ENCODE measurements around the gene ARHGAP45.
A peak's percentile ranks its signal among the peaks of the same experiment; 100 is the strongest.

The ARHGAP45 gene

DNA sequence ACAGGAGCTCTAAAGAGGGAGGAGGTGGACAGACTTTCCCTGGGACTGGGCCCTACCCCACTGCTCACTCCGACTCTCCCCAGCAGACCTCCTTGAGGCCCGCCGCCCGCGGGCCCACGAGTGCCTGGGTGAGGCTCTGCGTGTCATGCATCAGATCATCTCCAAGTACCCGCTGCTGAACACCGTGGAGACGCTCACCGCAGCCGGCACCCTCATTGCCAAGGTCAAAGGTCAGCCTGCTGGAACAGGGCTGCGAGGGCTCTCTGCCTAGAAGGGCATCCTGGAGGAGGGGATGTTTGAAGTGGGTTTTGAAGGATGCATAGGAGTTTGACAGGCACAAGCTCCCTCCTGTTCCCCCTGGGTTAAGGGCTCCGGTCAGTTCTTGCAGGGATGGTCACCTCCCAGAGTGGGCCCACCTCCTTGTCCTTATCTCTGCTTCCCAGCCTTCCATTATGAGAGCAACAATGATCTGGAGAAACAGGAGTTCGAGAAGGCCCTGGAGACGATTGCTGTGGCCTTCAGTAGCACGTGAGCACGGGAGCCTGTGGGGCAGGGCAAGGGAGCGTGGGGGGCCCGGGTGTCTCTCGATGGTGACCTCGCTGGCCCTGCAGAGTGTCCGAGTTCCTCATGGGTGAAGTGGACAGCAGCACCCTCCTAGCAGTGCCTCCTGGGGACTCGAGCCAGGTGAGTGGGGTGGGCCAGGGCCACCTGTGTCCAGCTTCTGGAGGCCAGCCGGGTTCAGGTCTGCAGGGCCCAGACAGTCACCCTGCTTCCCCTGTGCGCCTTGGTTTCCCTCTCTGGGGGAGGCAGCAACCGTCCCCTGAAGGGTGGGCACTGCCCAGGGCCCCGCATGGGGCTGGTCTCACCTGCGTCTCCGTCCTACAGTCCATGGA, 6.3 kb downstream of the ARHGAP45 start:
- no peak for DNase-seq

DNA sequence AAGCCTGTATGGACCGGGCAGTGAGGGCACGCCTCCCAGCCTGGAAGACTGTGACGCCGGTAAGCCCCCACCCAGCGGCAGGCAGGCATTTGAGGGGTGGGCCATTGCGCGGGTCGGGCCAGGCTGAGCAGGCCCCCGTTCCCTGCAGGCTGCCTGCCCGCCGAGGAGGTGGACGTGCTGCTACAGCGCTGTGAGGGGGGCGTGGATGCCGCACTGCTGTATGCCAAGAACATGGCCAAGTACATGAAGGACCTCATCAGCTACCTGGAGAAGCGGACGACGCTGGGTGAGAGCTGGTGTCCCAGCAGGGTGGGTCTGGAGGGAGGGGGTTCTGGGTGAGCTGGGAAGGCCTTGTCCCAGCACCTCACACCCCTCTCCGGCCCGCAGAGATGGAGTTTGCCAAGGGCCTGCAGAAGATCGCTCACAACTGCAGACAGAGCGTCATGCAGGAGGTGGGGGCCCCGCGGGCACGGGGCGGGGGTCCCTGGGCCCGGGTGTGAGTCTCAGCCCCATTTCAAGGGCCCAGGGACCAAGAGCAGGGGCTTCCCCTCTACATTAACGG, 7.1 kb downstream of the ARHGAP45 start:
- DNase-seq, result no peak

DNA sequence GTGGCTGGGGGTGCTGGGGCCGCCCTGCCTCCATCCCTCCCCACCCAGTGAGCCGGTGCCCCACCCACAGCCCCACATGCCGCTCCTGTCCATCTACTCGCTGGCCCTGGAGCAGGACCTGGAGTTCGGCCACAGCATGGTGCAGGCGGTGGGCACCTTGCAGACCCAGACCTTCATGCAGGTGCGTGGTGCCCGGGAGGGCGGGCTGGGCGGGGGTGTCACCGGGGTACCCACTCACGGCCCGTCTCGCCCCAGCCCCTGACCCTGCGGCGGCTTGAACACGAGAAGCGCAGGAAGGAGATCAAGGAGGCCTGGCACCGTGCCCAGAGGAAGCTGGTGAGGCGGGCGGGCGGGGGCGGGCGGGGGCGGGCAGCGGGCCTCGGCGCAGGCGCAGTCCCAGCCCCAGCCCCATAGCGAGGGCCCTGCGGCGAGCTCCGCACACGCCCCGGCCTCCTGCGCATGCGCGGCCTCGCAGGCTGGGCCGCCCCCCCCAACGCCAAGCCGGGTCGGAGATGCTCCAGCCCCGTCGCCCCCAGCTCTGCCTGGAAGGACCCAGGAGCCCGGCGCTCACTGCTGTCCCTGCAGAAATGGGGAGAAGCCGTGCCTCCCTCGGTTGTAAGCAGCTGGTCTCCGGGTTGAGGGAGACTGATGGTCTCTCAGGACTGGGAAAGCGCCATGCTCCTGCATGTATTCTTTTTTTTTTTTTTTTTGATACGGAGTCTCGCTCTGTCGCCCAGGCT, 7.7 kb downstream of the ARHGAP45 start:
- DNase-seq, result no peak

DNA sequence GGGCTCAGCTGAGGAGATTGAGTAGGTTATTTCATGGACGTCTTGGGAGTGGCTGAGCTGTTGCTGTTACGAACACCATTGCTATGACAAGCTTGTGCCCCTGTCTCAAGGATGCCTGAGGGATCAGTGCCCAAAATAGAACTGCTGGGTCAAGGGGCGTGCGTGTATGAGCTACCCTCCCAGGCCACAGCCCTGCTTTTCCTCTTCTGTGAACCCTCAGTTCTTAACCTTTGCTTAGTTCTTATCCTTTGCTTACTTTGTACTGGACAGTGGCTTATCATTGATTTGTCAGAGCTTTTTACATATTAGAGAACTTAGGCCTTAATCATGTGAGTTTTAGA, 9.0 kb downstream of the ARHGAP45 start:
- no peak for DNase-seq

DNA sequence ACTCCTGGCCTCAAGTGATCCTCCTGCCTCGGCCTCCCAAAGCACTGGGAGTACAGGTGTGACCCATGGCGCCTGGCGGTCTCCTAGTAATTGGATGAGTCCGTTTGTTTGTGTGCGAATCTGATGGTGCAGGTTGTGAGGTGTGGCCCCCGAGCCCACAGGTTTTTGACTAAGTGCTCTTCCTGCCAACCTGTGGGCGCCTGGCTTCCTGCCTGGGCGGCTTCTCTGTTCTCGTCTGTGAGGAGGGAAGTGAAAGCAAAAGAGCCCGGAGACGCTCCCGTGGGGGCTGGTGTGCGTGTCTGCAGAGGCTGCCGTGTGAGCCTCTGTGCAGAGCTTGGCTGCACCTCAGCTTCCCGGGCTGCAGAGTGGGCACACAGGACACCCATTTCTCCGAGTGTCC, 10.0 kb downstream of the ARHGAP45 start:
- no peak for DNase-seq

DNA sequence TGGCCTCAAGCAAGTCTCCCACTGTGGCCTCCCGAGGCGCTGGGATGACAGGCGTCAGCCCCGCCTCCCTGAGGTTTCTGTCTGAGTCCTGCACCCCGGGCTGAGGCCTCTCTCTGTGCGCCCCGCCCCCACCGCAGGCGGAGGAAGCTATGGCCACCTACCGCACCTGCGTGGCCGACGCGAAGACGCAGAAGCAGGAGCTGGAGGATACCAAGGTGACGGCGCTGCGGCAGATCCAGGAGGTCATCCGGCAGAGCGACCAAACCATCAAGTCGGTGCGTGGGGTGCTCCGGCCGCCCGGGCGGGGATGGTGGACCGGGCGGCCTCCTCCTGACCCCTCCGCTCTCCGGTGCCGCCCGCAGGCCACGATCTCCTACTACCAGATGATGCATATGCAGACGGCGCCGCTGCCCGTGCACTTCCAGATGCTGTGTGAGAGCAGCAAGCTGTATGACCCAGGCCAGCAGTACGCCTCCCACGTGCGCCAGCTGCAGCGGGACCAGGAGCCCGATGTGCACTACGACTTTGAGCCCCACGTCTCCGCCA, 12.7 kb downstream of the ARHGAP45 start:
- no peak for DNase-seq

DNA sequence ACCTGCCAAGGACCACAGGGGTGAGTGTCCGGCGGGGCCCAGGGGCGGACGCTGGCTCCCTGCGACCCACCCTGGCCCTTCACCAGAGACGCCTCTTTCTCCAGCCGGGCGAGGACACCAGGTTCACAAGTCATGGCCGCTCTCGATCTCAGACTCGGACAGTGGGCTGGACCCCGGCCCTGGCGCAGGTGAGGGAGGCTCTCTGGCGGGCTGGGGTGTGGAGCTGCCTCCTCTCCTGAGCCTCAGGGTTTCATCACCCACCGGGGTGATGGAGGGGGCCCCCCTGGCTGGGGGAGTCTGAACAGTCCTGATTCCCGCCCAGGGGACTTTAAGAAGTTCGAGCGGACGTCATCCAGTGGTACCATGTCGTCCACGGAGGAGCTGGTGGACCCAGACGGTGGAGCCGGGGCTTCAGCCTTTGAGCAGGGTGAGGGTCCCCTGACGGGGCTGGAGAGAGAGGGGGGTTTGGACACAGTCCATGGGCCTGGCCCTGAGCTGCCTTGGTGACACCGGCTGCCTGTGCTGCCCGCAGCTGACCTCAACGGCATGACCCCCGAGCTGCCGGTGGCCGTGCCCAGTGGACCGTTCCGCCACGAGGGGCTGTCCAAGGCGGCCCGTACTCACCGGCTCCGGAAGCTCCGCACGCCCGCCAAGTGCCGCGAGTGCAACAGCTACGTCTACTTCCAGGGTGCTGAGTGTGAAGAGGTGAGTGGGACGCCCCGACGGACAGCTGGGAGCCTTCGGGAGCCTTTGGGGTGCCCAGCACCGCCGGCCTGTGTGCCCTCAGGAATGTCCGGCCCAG, 13.6 kb downstream of the ARHGAP45 start:
- DNase-seq, result no peak

DNA sequence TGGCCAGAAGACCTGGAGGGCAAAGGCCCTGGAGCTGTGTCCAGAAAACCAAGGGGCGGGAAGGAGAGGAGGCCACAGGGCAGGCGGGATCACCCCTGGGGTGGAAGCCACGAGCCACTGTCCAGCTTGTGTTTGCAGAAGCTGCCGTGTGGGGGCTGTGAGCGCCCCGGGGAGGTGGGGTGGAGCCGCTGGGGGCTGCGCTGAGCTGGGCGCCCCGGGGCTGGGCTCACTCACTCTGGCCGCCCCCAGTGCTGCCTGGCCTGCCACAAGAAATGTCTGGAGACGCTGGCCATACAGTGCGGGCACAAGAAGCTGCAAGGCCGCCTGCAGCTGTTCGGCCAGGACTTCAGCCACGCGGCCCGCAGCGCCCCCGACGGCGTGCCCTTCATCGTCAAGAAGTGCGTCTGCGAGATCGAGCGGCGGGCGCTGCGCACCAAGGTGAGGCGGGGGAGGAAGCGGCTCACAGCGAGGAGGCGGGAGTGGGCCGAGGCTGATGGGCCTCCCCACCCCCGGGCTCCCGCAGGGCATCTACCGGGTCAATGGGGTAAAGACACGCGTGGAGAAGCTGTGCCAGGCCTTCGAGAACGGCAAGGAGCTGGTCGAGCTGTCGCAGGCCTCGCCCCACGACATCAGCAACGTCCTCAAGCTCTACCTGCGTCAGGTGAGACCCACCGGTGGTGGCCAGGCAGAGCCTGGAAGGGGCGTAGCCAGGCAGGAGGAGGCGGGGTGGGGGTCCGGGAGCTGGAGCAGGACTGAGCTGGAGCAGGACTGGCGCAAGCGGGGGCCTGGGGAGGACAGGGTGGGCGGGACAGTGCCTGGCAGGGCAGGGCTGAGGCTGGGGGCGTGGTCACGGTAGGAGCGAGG, 14.6 kb downstream of the ARHGAP45 start:
- no peak for DNase-seq

DNA sequence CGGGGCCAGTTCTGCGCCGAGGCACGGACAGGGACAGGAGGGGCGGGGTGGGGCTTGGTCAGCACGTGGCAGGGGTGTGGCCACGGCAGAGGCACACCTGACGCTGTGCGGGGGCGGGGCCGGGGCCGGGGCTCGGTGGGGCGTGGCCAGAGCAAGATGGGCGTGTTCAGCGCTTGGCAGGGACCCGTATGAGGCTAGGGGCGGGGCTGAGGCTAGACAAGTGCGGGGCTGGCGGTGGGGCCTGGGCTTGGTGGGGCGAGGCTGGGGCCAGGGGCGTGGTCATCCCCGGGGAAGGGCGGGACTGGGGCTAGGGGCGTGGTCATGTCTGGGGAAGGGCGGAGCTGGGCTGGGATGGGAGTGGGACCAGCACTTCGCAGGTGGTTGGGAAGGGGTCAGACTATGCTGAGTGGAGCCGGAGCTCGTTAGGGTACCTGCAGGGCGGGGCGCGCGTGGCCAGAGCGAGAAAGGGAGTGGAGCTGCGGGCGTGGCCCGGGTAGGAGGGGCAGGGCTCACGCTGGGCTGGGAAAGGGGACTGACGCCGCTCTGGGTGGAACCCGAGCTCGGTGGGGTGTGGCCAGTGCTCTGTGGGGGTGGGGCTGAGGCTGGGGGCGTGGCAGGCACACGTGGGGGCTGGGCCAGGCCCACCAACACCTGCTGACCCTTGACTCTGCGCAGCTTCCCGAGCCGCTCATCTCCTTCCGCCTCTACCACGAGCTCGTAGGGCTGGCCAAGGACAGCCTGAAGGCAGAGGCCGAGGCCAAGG, 15.4 kb downstream of the ARHGAP45 start:
- peak; percentile 66 for DNase-seq

DNA sequence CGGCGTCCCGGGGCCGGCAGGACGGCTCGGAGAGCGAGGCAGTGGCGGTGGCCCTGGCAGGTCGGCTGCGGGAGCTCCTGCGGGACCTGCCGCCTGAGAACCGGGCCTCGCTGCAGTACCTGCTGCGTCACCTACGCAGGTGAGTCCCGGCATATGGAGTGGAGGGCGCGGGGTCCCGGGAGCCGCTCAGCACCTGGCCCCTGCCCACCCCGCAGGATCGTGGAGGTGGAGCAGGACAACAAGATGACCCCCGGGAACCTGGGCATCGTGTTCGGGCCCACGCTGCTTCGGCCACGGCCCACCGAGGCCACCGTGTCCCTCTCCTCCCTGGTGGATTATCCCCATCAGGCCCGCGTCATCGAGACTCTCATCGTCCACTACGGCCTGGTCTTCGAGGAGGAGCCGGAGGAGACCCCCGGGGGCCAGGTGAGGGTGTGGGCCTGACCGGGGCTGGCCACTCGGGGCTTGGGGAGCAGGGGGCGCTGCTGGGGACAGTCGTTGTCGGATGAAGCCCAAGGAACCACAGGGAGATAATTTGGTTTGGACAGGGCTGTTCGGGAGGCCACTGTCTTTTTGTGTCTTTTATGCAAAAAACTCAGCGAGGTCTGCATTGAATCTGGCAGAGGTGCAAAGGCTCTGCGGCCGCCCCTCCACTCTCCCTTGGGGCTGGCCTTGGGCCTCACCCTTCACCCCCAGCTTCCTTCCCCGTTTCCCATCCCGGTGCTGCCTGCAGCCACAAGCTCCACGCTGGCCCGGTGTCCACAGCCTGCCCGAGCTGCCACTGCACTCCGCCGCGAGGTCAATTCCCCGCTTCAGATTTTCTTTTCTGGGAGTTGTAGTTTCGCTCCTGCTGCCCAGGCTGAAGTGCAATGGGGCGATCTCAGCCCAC, 16.2 kb downstream of the ARHGAP45 start:
- DNase-seq, result no peak

DNA sequence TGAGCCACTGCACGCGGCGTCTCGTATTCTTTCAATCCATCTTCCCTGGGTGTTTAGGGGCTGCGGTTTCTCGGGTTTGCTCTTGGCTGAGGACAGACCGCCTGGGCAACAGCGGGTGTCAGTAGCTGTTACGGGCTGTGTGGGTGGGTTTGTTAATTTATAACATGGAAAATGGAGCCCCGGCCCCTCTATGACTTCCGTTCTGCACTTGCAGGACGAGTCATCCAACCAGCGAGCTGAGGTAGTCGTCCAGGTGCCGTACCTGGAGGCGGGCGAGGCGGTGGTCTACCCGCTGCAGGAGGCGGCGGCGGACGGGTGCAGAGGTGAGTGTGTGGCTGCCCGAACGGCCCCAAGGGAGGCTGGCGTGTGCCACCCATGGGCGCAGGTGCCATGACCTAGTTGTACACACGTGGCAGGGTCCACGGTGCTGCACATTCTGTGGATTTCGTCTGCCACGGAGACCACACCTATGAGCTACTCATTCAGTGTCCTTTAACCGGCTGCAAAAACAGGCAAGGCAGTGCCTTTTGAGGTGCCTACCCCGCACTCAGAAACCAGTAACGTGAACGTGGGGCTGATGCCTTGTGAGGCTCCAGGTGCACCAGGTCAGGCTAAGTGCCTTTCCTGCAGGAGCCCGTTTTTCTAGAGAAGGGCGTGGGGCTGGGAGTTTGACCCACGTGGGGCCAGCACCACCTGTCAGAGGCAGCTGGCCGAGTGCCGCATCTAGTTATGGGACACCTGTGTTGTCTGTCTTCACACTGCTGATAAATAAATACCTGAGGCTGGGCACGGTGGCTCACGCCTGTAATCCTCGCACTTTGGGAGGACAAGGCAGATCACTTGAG, 17.3 kb downstream of the ARHGAP45 start:
- no peak for DNase-seq

DNA sequence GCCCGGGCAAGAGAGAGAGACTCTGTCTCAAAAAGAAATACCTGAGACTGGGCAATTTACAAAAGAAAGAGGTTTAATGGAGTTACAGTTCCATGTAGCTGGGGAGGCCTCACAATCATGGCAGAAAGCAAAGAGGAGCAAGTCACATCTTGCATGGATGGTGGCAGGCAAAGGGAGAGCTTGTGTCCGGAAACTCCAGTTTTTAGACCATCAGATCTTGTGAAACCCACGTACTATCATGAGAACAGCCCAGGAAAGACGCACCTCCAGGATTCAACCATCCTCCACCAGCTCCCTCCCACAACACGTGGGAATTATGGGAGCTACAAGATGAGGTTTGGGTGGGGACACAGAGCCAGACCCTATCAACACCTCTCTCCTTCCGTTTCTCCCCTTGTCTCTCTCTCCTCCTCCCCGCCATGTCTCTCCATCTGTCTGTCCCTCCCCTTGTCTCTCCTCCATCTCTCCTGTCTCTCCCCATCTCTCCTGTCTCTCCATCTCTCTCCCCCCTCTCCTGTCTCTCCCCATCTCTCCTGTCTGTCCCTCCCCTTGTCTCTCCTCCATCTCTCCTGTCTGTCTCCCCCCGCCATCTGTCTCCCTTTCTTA, 18.2 kb downstream of the ARHGAP45 start:
- no peak for DNase-seq

DNA sequence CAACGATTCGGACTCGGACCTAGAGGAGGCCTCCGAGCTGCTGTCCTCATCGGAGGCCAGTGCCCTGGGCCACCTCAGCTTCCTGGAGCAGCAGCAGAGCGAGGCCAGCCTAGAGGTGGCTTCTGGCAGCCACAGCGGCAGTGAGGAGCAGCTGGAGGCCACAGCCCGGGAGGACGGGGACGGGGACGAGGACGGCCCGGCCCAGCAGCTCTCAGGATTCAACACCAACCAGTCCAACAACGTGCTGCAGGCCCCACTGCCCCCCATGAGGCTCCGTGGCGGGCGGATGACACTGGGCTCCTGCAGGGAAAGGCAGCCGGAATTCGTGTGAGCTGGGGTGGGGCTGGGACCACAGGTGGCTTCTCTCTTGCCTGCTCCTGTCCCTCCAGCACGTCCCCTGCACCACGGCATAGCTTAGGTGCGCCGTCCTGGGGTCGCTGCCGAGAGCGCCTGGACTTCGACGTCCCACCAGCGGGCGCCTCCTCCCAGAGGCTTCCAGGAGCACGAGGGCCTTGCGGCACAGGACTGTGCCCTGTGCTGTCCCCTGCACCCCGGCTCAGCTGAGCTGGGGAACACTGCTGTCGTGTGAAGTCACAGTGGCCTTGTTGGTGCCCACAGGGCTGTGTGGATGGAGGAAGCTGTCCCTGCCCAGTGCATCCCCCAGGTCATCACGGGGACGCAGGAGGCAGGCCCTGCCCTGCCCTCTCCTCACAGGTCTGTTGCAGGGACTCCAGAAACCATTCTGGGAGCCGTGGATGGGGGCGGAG, 18.9 kb downstream of the ARHGAP45 start:
- DNase-seq, result no peak

DNA sequence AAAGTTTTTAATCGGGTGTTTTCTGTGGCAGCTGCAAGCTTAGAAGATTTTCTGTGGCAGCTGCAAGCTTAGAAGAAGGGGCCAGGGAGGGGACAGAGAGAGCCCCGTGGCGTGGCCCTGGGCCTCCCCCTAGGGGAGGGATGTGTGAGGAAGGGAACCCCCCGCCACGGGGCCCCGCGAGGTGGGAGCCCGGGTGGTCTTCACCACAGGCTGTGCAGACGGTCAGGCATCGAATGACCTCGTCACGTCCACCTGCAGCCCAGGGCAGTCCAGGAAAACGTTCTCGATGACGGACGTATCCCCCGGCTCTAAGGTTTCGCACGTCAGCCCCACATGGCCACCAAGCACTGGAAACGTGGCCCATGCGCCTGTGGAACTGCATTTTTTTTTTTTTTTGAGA, 19.6 kb downstream of the ARHGAP45 start:
- DNase-seq, result no peak

DNA sequence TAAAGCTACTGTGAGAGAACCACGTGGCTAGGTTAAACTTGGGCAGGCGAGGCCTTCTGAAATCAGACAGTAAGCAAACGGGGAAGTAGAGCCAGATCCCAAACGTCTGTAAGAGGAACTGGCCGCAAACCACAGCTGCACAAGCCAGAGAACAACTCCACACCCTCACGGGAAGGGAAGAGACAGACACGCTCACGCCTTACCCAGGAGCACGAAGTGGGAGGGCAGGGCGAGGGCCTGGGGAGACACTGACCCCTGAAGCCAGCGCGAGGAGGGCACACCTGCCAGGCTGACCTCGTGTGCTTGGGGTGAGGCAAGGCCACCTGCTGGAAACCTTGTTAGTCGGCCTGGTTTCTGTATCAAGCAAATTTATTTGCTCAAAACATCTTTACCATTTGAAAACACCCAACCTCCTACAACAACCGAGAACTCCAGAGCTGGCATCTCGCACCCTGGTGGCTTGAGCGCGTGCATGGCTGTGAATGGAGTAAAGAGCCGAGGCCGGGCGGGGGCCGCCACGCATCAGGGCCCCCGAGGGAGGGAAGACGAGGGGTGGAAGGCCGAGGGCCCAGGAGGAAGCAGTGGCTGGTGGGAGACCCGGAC, 20.9 kb downstream of the ARHGAP45 start:
- DNase-seq, result no peak

DNA sequence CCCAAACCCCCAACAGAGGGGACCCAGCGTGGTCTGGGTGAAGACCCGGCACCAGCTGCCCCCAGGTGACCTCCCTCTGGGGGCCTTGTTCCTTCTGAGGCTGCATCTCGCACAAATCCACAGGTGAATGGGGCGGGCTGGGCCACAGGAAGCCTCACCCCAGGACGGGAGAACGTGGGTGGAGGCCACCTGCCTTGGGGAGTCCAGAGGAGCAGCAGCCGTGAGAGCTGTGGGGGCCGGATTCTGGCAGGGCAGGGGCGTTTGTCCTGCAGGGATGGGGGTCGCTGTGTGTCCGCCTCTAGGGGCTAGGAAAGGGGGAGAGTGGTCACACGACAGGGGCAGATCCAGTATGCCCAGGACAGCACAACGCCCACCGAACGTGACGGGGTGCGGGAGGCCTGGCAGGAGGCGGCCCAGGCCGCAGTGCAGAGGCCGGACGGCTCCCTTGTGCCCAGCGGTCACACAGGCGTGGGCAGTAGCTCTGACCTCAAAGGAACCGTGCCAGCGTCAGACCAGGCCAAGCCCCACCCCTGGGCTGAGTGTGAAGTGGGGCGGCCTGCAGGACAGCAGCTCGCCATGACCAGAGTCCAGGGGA, 21.5 kb downstream of the ARHGAP45 start:
- DNase-seq, result no peak

Data from NCI-H226 (cell line).